GM13977 (cell line): Measurements from ENCODE around the gene CADM1.

Source experiments
- DNase-seq: peaks from one replicate; pipeline ENCODE4 v3.0.0; 2012; ENCODE audit warnings: low spot score
- in situ Hi-C: fragments of 300-500 bp; cut with MboI; formaldehyde crosslinking; loops from one replicate; pipeline ENCODE4 v1.12.0; 2022; ENCODE audit warnings: low sequenced_read_pairs, low pct_unique_long_range_greater_than_20kb, mixed read lengths, inconsistent platforms; ENCODE audit not compliant: unreplicated experiment
- TF ChIP-seq, protein P1 (sequence below): IDR thresholded peaks from 2 replicates; pipeline ENCODE4 v1.5.1; 2012; ENCODE audit warnings: mild to moderate bottlenecking, control low read depth; ENCODE audit not compliant: insufficient read depth; ENCODE audit errors: extremely low read depth, missing control alignments

CADM1 gene

DNA sequence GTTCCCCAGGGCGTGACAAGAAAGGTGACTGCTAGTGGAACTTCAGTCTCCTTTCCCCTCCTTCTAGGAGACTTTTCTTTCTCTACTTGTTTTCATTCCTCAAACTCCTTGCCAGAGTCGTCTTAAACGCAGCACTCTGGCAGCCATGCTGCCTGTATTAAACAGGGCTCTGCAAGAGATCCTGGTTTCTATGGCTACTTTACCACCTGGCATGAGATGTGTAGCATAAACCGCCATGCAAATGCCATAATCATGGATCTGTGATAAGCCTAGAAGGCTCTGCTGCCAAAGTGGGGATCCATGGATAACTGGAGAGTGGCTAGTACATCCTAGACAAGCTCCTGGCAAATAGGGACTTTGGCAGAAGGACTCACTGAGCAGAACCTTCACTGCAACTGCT, 321.1 kb downstream of the CADM1 start:
- TF ChIP-seq, protein P1, sequence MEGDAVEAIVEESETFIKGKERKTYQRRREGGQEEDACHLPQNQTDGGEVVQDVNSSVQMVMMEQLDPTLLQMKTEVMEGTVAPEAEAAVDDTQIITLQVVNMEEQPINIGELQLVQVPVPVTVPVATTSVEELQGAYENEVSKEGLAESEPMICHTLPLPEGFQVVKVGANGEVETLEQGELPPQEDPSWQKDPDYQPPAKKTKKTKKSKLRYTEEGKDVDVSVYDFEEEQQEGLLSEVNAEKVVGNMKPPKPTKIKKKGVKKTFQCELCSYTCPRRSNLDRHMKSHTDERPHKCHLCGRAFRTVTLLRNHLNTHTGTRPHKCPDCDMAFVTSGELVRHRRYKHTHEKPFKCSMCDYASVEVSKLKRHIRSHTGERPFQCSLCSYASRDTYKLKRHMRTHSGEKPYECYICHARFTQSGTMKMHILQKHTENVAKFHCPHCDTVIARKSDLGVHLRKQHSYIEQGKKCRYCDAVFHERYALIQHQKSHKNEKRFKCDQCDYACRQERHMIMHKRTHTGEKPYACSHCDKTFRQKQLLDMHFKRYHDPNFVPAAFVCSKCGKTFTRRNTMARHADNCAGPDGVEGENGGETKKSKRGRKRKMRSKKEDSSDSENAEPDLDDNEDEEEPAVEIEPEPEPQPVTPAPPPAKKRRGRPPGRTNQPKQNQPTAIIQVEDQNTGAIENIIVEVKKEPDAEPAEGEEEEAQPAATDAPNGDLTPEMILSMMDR: no peak
- no peak for DNase-seq
- in situ Hi-C loops: no loop called here

DNA sequence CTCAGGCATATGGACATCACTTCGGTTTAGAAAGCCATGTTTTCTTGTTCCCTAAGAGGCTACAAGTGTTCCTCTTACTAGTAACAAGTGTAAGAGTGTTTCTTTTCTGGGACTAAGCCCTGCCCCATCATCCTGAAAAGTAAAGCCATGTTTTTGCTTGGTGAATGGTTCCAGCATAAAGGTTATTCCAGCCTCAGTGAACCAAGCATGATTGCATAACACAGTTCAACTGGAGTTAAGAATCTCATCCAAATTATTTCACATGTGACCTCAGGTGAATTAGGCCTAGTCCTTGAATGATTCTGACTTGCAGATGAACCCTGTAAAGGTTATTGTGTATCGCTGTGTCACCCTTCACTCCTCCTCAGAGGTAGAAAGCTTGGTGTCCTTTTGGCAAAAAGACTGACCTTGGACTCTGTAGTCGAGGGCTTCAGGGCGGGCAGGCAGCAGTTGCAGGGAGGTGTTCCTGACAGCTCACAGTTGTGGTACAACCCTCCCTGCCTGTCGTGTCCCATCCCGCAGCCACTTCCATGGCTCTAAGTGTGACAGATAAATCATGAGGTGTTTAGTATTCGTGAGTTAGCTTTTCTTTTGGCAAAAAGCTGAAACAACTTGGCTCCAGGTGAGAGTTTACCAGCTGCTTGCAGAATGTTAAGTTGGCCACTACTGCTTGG, 321.8 kb downstream of the CADM1 start:
- in situ Hi-C loops: no loop called here
- no peak for DNase-seq
- TF ChIP-seq, protein P1: no peak

DNA sequence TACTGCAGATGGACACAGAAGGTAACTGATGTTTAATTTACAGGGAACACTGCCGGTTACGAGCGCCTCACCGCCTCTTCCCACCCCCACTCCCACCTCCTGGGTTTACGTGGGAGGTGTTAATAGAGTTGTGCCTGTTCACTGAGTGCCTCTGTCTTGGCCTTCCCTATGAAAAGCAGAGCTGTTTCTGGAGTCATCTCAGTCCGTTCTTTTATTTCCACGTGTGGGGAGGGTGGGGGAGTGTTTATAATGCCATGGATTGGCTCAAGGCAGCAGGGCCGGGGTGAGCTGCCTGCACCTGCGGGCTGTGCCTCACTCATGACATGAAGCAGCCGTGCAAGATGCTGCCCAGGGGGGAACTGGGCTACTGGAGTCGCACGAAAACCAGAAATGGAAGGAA, 322.7 kb downstream of the CADM1 start:
- TF ChIP-seq, protein P1: no peak
- no peak for DNase-seq
- in situ Hi-C loops: no loop called here

DNA sequence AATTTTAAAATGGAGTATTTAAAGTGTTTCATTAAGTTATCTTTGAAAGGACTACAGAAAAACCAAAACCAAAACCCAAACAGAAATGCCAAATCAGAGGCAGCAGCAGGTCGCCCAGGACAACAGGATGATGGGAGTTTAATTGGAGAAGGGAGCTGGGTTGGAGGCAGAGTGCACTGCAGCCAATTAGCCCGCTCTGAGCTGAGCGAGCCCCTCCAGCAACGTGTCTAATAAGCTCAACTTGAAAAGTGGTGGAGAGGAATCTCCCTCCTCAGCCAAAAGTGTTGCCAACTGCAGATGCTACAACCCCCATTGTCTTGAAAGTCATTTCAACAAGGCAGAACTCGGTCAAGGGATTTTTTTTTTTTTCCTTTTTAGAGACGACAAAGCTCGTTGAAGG, 323.9 kb downstream of the CADM1 start:
- no peak for DNase-seq
- TF ChIP-seq, protein P1: no peak
- in situ Hi-C loops: no loop called here

DNA sequence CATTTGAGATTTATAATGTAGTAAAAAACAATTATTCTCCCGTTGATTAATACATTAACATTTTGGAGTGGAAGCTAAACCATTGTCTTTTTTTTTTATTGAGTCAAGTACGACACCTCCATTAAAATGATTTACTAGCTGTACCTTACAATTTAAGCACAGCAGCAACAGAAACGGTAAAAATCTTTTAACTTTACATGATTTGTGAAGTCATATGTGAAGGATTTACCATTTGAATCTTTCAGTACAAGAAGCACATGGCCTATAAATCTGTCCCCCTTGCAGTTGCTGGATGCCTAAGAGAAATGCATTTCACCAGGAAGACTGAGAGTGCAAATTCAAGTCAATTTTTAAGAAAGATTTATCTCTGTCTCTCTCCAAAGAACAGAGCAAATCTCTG, 324.6 kb downstream of the CADM1 start:
- DNase-seq: no peak
- in situ Hi-C loops: no loop called here
- TF ChIP-seq, protein P1: no peak

DNA sequence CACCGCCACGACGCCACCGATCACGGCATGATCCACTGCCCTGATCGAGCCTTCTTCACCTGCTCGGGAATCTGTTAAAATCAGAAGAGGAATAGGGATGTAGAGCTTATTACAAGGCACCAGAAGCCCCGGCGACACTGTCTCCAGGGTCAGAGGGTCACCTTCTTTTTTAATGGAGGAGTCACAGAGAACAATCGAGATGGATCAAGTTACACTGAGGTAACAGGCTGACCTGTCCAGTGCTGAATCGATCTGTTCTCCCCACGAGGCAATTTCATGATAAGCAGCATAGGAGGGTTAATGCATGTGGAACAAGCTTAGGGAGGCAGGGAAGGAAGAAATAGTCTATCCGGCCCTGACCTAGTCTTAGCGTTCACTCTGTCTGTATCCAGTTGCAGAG, 325.5 kb downstream of the CADM1 start:
- in situ Hi-C loops: no loop called here
- TF ChIP-seq, protein P1: no peak

More for the DNA sequence above, 325.5 kb downstream of the CADM1 start:
- no peak for DNase-seq
